Kidney epithelial cell (primary cell): ENCODE data around the gene GABPA. TPM values are rescaled to one million over a fixed set of nuclear protein-coding genes. Genes with fewer than 3 reads are reported as not detected.

Experiments
- DNase-seq: peaks from one replicate; pipeline ENCODE4 v3.0.0-alpha.2; 2010; ENCODE audit warnings: low read depth
- H3K27me3 ChIP-seq: 2 replicates; pipeline ENCODE4 v1.6.0; 2011; ENCODE audit warnings: low read length; ENCODE audit not compliant: control insufficient read depth, insufficient read depth
- H3K36me3 ChIP-seq: 2 replicates; pipeline ENCODE4 v1.5.1; 2011; ENCODE audit warnings: low read length; ENCODE audit not compliant: control insufficient read depth, insufficient read depth
- H3K4me3 ChIP-seq: 2 replicates; pipeline ENCODE4 v1.5.1; 2011; ENCODE audit warnings: low read depth, mild to moderate bottlenecking, control low read depth, low read length
- CTCF ChIP-seq: IDR thresholded peaks from 2 replicates; pipeline ENCODE4 v1.5.1; 2011; ENCODE audit warnings: mild to moderate bottlenecking, moderate library complexity, low read length, control low read depth, inconsistent platforms; ENCODE audit not compliant: insufficient read depth, poor library complexity, severe bottlenecking
- total RNA-seq: library from RNA; depleted of rRNA; stranded (reverse); fragments of >200 nt; gene quantifications from 2 replicates; pipeline ENCODE4 v1.2.3, GENCODE V29; 2015

Gene GABPA
- total RNA-seq, 1 donor from 2014 or later = 16.6 TPM

GRCh38 chr21:25809013-25809412 is 74.2 kb downstream of the GABPA start:
- no peak overlapping the region for H3K4me3 ChIP-seq
- H3K36me3 ChIP-seq = no peaks in the 10 kb centered on the region
- TF ChIP-seq CTCF = no peak
- no peak for DNase-seq
- no peaks in the 10 kb centered on the region for H3K27me3 ChIP-seq

GRCh38 chr21:25811186-25811585 is 76.4 kb downstream of the GABPA start:
- Histone ChIP-seq H3K4me3 (no peak overlapping the region), H3K27me3 (no peaks in the 10 kb centered on the region), H3K36me3 (no peaks in the 10 kb centered on the region)
- no peak for DNase-seq
- no peak for TF ChIP-seq CTCF

GRCh38 chr21:25813917-25814316 is 79.1 kb downstream of the GABPA start:
- Histone ChIP-seq H3K36me3 (no peaks in the 10 kb centered on the region), H3K4me3 (no peak overlapping the region), H3K27me3 (no peaks in the 10 kb centered on the region)
- TF ChIP-seq CTCF = no peak
- no peak for DNase-seq

GRCh38 chr21:25818121-25818520 is 83.3 kb downstream of the GABPA start:
- H3K4me3 ChIP-seq = no peak overlapping the region
- no peak for TF ChIP-seq CTCF
- DNase-seq = no peak

GRCh38 chr21:25818551-25818950 is 83.8 kb downstream of the GABPA start:
- H3K4me3 ChIP-seq = no peak overlapping the region
- H3K36me3 ChIP-seq = no peaks in the 10 kb centered on the region
- no peaks in the 10 kb centered on the region for H3K27me3 ChIP-seq
- no peak for DNase-seq
- no peak for TF ChIP-seq CTCF

More at GRCh38 chr21:25818121-25818520, 83.3 kb downstream of the GABPA start:
- Histone ChIP-seq H3K27me3 (no peaks in the 10 kb centered on the region), H3K36me3 (no peaks in the 10 kb centered on the region)

Other genes starting within 250 kb of the GABPA start
- 21.8 and 27.9 TPM in 2 replicates for gene MRPL39, start 127.5 kb upstream of the GABPA start, total RNA-seq
- gene JAM2, start 95.7 kb upstream of the GABPA start, total RNA-seq = 2.0 and 3.6 TPM in 2 replicates
- 107 and 135 TPM in 2 replicates for gene ATP5PF, start 68 bp upstream of the GABPA start, total RNA-seq